Gastrocnemius medialis (tissue), 4 donors: ENCODE data around the gene GPM6B. TPM values are rescaled to one million over a fixed set of nuclear protein-coding genes. Genes with fewer than 3 reads are reported as not detected.

Experiments
- ATAC-seq, 2 donors: fragments of 150-250 bp; one replicate each; pipeline ENCODE4 v1.9.1; 2016
- DNase-seq, 2 donors: peaks; one replicate each; pipeline ENCODE4 v3.0.0-alpha.2; 2019
- H3K27ac ChIP-seq, 4 donors: fragments of 200-600 bp; sonication (generic); 1 replicate in 1 of 4; 2 replicates in 3 of 4; pipeline ENCODE4 v1.5.1; 2016 to 2018; ENCODE audit warnings: mild to moderate bottlenecking in 2 of 4, moderate library complexity in 1 of 4
- H3K27me3 ChIP-seq, 3 donors: fragments of 200-600 bp; sonication (generic) in 2 of 3; 1 replicate in 1 of 3; 2 replicates in 2 of 3; pipeline versions ENCODE4 v1.5.1 to v1.6.0; 2016 to 2019; ENCODE audit warnings: mild to moderate bottlenecking in 1 of 3, moderate library complexity in 1 of 3
- H3K36me3 ChIP-seq, 2 donors: fragments of 200-600 bp; sonication (generic) in 1 of 2; one replicate each; pipeline ENCODE4 v1.5.1; 2017 to 2018
- H3K4me1 ChIP-seq, 2 donors: fragments of 200-600 bp; sonication (generic) in 1 of 2; one replicate each; pipeline ENCODE4 v1.5.1; 2016 to 2017; ENCODE audit warnings: mild to moderate bottlenecking in 2 of 2
- H3K4me3 ChIP-seq, 4 donors: fragments of 200-600 bp; sonication (generic) in 3 of 4; 1 replicate in 1 of 4; 2 replicates in 3 of 4; pipeline ENCODE4 v1.5.1; 2016 to 2019; ENCODE audit warnings: mild to moderate bottlenecking in 2 of 4
- H3K9me3 ChIP-seq, 3 donors: fragments of 200-600 bp; sonication (generic) in 2 of 3; 1 replicate in 1 of 3; 2 replicates in 2 of 3; pipeline ENCODE4 v1.5.1; 2016 to 2019
- POLR2A ChIP-seq, 2 donors: fragments of 450-650 bp; IDR thresholded peaks; one replicate each; pipeline ENCODE4 v1.6.1; 2017; ENCODE audit warnings: antibody characterized with exemption in 2 of 2, mild to moderate bottlenecking in 2 of 2, moderate library complexity in 2 of 2
- in situ Hi-C, 4 donors: fragments of 200-750 bp; cut with MboI; loops; one replicate each; pipeline versions ENCODE4 v1.15.0 to v1.8.0; 2017; ENCODE audit warnings: low sequenced_read_pairs in 4 of 4
- intact Hi-C: fragments of 100-400 bp; cut with DNase I; formaldehyde crosslinking; loops from one replicate; pipeline ENCODE4 v1.15.1; 2023; ENCODE audit warnings: low total_unique reads
- total RNA-seq, 4 donors: library from RNA; depleted of rRNA; stranded (reverse); fragments of >200 nt; gene quantifications; one replicate each; pipeline versions ENCODE4 v1.1.0 to v1.2.3, GENCODE V29; 2016
- TF ChIP-seq, protein P1 (sequence below), 5 experiments: fragments of 450-650 bp in 3 of 5; fragments of 200-600 bp in 2 of 5; sonication (generic) in 2 of 5; IDR thresholded peaks in 4 of 5; conservative IDR thresholded peaks in 1 of 5; 1 replicate in 4 of 5; 2 replicates in 1 of 5; pipeline ENCODE4 v1.5.1; 2016 to 2019; ENCODE audit warnings: antibody characterized with exemption in 5 of 5, mild to moderate bottlenecking in 3 of 5, moderate library complexity in 3 of 5

Gene GPM6B
- total RNA-seq, 4 donors from 2014 or later: 3.1 to 6.5 (median 3.6) TPM

DNA sequence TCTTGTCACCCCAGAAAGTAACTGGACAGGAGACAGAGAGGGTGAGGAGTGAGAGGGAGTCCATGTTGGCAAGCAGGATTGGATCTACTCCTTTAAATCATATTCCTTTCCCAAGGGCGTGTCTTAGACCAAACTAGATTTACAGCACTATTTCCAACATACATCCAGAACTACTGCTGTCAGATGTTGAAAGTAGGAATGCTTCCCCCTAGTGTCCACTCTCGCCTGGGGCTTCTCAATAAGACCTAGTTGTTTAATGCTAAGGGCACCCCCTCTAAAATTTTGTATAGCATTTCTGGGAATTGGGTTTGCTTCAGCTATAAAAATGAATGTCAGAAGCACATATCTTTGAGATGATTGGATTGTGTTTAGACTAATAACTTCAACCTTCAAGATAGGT, 69.1 kb downstream of the GPM6B start:
- in situ Hi-C loops: loop anchor here in 3 of 4 donors (5.0 to 25.0 kb wide), 3 partner anchors 91 to 289 kb away; partner anchors contain the start of genes GEMIN8 (in 1 of the 3) and TCEANC (in 1 of the 3)
- no peak for TF ChIP-seq POLR2A (IDR thresholded peaks at IDR 0.05)
- TF ChIP-seq, protein P1, sequence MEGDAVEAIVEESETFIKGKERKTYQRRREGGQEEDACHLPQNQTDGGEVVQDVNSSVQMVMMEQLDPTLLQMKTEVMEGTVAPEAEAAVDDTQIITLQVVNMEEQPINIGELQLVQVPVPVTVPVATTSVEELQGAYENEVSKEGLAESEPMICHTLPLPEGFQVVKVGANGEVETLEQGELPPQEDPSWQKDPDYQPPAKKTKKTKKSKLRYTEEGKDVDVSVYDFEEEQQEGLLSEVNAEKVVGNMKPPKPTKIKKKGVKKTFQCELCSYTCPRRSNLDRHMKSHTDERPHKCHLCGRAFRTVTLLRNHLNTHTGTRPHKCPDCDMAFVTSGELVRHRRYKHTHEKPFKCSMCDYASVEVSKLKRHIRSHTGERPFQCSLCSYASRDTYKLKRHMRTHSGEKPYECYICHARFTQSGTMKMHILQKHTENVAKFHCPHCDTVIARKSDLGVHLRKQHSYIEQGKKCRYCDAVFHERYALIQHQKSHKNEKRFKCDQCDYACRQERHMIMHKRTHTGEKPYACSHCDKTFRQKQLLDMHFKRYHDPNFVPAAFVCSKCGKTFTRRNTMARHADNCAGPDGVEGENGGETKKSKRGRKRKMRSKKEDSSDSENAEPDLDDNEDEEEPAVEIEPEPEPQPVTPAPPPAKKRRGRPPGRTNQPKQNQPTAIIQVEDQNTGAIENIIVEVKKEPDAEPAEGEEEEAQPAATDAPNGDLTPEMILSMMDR (IDR thresholded peaks at IDR 0.05 in 4 of 5, conservative IDR thresholded peaks at IDR 0.05 in 1 of 5): peak in 3 of 5 experiments; percentile 29 to 32 (median 32)
- peaks cover 0 to 15% of the 10 kb centered on the region in 2 donors for H3K36me3 ChIP-seq
- ATAC-seq (no peak), DNase-seq (no peak)
- intact Hi-C loops: loop anchor here (2.0 to 5.0 kb wide), 2 partner anchors 89 to 241 kb away; no protein-coding TSS in a partner anchor
- no peak overlapping the region for H3K4me3 ChIP-seq
- H3K9me3 ChIP-seq: no peaks in the 10 kb centered on the region
- H3K4me1 ChIP-seq: no peaks in the 10 kb centered on the region
- H3K27ac ChIP-seq: no peak overlapping the region
- H3K27me3 ChIP-seq: no peaks in the 10 kb centered on the region

DNA sequence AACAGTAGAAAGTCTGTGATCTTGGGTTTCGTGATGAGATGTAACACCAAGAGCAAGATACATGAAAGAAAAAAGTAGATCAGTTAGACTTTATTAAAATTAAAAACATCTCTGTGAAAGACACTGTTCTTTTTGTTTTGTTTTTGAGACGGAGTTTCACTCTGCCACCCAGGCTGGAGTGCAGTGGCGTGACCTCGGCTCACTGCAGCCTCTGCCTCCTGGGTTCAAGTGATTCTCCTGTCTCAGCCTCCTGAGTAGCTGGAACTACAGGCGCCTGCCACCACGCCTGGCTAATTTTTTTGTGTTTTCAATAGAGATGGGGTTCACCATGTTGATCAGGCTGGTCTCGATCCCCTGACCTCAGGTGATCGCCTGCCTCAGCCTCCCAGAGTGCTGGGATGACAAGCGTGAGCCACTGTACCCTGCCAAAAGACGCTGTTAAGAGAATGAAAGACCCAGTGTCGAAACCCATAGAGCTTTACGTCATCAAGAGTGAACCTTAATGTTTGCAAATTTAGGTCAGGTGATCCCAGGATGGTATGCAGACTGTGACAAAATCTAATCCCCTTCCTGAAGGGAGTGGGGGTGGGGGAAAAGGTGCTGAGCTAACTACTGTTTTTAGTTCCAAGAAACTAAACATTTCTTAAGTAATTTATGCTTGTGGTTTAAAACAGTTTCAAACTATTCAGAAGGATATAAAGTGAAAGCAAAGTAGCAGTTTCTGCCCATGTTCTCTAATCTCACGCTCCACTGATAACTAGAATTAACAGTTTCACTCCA, 74.3 kb downstream of the GPM6B start:
- no peak overlapping the region for H3K4me3 ChIP-seq
- intact Hi-C loops (no loop called here), in situ Hi-C loops (loop anchor here in 2 of 4 donors (10.0 to 25.0 kb wide), 2 partner anchors 88 to 295 kb away; partner anchors contain the start of genes GEMIN8 (in 1 of the 2) and TCEANC (in 1 of the 2))
- no peaks in the 10 kb centered on the region for H3K9me3 ChIP-seq
- H3K4me1 ChIP-seq: no peaks in the 10 kb centered on the region
- DNase-seq: no peak
- H3K27ac ChIP-seq: no peak overlapping the region
- no peak for TF ChIP-seq POLR2A (IDR thresholded peaks at IDR 0.05)
- TF ChIP-seq, protein P1 (IDR thresholded peaks at IDR 0.05 in 4 of 5, conservative IDR thresholded peaks at IDR 0.05 in 1 of 5): no peak
- ATAC-seq: no peak
- H3K27me3 ChIP-seq: no peaks in the 10 kb centered on the region
- H3K36me3 ChIP-seq: peaks cover 0 to 11% of the 10 kb centered on the region in 2 donors

DNA sequence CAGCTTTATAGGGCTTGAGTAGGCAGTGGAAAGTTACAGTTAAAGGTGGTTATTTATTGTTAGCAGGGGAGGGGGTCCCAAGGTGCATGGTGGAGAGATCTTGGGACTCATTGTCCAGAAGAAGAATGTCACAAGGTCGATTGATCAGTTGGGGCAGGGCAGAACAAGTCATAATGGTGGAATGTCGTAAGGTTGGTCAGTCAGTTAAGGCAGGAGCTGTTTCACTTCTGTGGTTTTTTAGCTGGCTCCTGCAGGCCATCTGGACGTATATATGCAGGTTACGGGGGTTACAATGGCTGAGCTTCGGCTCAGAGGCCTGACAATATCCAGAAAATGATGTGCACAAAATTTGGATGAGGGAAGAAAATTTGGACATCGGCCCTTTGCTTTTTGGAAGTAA, 75.2 kb downstream of the GPM6B start:
- no peaks in the 10 kb centered on the region for H3K27me3 ChIP-seq
- no peaks in the 10 kb centered on the region for H3K4me1 ChIP-seq
- in situ Hi-C loops: loop anchor here in 2 of 4 donors (10.0 to 25.0 kb wide), 2 partner anchors 87 to 296 kb away; partner anchors contain the start of genes GEMIN8 (in 1 of the 2) and TCEANC (in 1 of the 2)
- TF ChIP-seq POLR2A (IDR thresholded peaks at IDR 0.05): no peak
- TF ChIP-seq, protein P1 (IDR thresholded peaks at IDR 0.05 in 4 of 5, conservative IDR thresholded peaks at IDR 0.05 in 1 of 5): no peak
- no peak overlapping the region for H3K27ac ChIP-seq
- peaks cover 0 to 4% of the 10 kb centered on the region in 2 donors for H3K36me3 ChIP-seq
- intact Hi-C loops: no loop called here
- DNase-seq (no peak), ATAC-seq (no peak)
- H3K9me3 ChIP-seq: no peaks in the 10 kb centered on the region
- no peak overlapping the region for H3K4me3 ChIP-seq

DNA sequence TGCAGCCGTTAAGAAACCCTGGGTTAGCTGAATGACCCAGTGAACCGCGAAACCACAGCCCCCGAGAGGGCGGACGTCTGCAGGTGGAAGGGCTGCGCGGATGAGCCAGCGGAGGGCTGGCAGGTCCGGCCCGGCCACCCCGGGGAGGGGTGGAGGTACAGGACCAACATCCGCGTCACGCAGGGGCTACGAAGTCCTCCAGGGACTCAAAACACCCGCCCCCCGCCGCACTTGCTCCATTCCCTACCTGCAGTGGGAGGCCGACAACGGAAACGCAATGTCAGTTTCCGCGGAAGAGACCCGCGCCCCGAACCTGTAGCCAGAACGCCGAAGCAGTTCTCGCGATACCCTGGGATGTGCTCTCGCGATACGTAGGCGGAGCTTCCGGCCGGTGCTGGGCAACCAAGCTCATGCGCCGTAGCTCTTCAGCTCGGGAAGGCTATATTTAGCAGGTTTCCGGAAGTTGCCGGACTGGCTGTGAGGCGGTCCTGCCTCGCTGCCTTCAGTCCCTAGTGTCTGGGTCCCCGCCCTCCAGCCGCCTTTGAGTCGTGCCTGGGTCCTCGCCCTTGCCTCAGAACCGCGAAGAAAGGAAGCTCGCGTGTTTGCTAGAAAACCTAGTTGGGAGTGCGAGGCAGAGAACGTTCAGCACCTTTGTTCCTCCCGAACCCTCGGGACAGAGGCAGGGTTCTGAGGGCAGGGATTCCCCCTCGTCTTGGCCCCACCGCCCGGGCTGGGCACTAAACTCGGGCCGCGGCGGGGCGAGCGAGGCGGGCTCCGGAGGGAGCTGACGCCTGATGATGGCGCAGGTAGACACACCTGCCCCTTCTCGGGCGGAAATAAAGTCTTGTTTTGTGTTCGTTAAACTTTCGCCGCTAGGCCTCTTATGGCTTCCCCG, 82.4 kb downstream of the GPM6B start, which contains the start of the genes OFD1 and TRAPPC2:
Gene OFD1 (plus strand): TSS at position 471 of the 895 bp plus-strand sequence. CDS start 324 bp downstream, at position 795.
Gene TRAPPC2 (minus strand): TSS at position 343 of the 895 bp plus-strand sequence. CDS start 14,657 bp downstream, outside the sequence.
- Histone ChIP-seq H3K4me1 (peaks cover 6 to 12% of the 10 kb centered on the region in 2 donors), H3K27ac (peak within 1 kb of the TSS; percentile 90 to 93 (median 92)), H3K9me3 (no peaks in the 10 kb centered on the region), H3K27me3 (no peaks in the 10 kb centered on the region), H3K4me3 (peak within 1 kb of the TSS; percentile 72 to 94 (median 82)), H3K36me3 (no peaks in the 10 kb centered on the region)
- DNase-seq: peak; percentile 86 to 89
- in situ Hi-C loops (loop anchor here in 2 of 4 donors (10.0 to 25.0 kb wide), 2 partner anchors 80 to 303 kb away; partner anchors contain the start of genes TCEANC (in 2 of the 2) and GEMIN8 (in 1 of the 2)), intact Hi-C loops (loop anchor here (1.0 kb wide), 2 partner anchors 45 to 81 kb away; partner anchors contain the start of genes RAB9A and TCEANC)
- TF ChIP-seq, protein P1 (IDR thresholded peaks at IDR 0.05 in 4 of 5, conservative IDR thresholded peaks at IDR 0.05 in 1 of 5): no peak
- TF ChIP-seq POLR2A (IDR thresholded peaks at IDR 0.05): peak; percentile 87 to 91
- ATAC-seq: peak; percentile 99
